GM19452 (cell line): ENCODE measurements around the gene PLEKHG3.
"Not testable (repeated sequence)": the region's sequence is repeated elsewhere in the genome, so short reads cannot be mapped to it uniquely, and the experiment has no call there.

ENCODE experiments used
- ATAC-seq: cut with Tn5 transposase; IDR thresholded peaks from one replicate; pipeline ENCODE4 v1.9.1; 2021; ENCODE audit not compliant: unreplicated experiment

Gene PLEKHG3

GRCh38 chr14:64704143-64704742 lies at the start of gene PLEKHG3:
PLEKHG3 (plus strand) TSS chr14:64704424; CDS start chr14:64727632, 23,208 bp downstream.
- no peak for ATAC-seq

GRCh38 chr14:64654901-64655300 lies 49.3 kb upstream of the PLEKHG3 start:
- ATAC-seq = no peak

GRCh38 chr14:64656986-64657385 lies 47.2 kb upstream of the PLEKHG3 start:
- no peak for ATAC-seq

- ATAC-seq = no peak
These were observed 46.0 kb upstream of the PLEKHG3 start for GRCh38 chr14:64658201-64658600.

GRCh38 chr14:64658700-64659264 lies 45.4 kb upstream of the PLEKHG3 start:
- ATAC-seq = not testable (repeated sequence)

GRCh38 chr14:64659366-64659765 lies 44.9 kb upstream of the PLEKHG3 start:
- no peak for ATAC-seq

- no peak for ATAC-seq
These were observed 41.0 kb upstream of the PLEKHG3 start for GRCh38 chr14:64663174-64663573.

- no peak for ATAC-seq
These were observed 32.6 kb upstream of the PLEKHG3 start for GRCh38 chr14:64671591-64671990.

- no peak for ATAC-seq
These were observed 30.9 kb upstream of the PLEKHG3 start for GRCh38 chr14:64673316-64673715.

- ATAC-seq = no peak
These were observed 30.5 kb upstream of the PLEKHG3 start for GRCh38 chr14:64673748-64674147.

GRCh38 chr14:64674829-64675228 lies 29.4 kb upstream of the PLEKHG3 start:
- no peak for ATAC-seq

- no peak for ATAC-seq
These were observed 28.9 kb upstream of the PLEKHG3 start for GRCh38 chr14:64675312-64675711.

- no peak for ATAC-seq
These were observed 27.7 kb upstream of the PLEKHG3 start for GRCh38 chr14:64676410-64677008.

GRCh38 chr14:64680013-64680713 lies 24.1 kb upstream of the PLEKHG3 start:
- ATAC-seq = no peak

GRCh38 chr14:64680714-64681065 lies 23.5 kb upstream of the PLEKHG3 start:
- ATAC-seq = no peak

- no peak for ATAC-seq
These were observed 22.2 kb upstream of the PLEKHG3 start for GRCh38 chr14:64681796-64682710.

GRCh38 chr14:64682843-64683242 lies 21.4 kb upstream of the PLEKHG3 start:
- ATAC-seq = no peak

- no peak for ATAC-seq
These were observed 21.0 kb upstream of the PLEKHG3 start for GRCh38 chr14:64683264-64683663.

GRCh38 chr14:64684091-64684490 lies 20.1 kb upstream of the PLEKHG3 start:
- ATAC-seq = no peak

GRCh38 chr14:64685371-64686281 lies 18.6 kb upstream of the PLEKHG3 start:
- ATAC-seq = no peak
